Stimulated activated CD8-positive, alpha-beta memory T cell treated with anti-CD3 and anti-CD28 coated beads, Interleukin-12 subunit alpha, Interleukin-12 subunit beta, amount 100 ng/mL, for 24 hours (primary cell): Measurements from ENCODE around the gene HCN4.
"Not testable (repeated sequence)": the region's sequence is repeated elsewhere in the genome, so short reads cannot be mapped to it uniquely, and the experiment has no call there.

Experiments used
- DNase-seq: peaks from one replicate; pipeline ENCODE4 v3.0.0-alpha.2; 2020; ENCODE audit errors: extremely low read depth

Gene HCN4

GRCh38 chr15:73325191-73325861, 43.4 kb downstream of the HCN4 start:
- DNase-seq = no peak

- no peak for DNase-seq
Observed at GRCh38 chr15:73324496-73325170, 44.1 kb downstream of the HCN4 start.

DNA sequence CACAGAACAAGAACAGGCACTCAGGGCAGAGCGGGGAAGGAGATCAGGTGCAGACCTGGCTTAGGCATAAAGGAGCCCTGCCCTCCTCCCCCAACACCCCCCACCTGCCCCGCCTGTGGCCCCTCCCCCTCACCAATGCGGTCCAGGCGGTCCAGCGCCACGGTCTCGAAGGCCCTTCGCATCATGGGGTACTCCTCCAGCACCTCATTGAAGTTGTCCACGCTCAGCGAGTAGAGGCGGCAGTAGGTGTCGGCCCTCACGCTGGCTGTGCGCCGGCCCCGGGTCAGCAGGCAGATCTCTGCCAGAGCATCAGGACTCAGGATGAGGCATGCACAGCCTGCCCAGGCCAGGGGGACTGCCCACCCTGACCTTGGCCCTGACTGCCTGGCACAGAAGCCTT, 44.8 kb downstream of the HCN4 start:
- no peak for DNase-seq

- DNase-seq = no peak
Observed at GRCh38 chr15:73323374-73323955, 45.3 kb downstream of the HCN4 start.

GRCh38 chr15:73322665-73323373, 45.9 kb downstream of the HCN4 start:
- no peak for DNase-seq

DNA sequence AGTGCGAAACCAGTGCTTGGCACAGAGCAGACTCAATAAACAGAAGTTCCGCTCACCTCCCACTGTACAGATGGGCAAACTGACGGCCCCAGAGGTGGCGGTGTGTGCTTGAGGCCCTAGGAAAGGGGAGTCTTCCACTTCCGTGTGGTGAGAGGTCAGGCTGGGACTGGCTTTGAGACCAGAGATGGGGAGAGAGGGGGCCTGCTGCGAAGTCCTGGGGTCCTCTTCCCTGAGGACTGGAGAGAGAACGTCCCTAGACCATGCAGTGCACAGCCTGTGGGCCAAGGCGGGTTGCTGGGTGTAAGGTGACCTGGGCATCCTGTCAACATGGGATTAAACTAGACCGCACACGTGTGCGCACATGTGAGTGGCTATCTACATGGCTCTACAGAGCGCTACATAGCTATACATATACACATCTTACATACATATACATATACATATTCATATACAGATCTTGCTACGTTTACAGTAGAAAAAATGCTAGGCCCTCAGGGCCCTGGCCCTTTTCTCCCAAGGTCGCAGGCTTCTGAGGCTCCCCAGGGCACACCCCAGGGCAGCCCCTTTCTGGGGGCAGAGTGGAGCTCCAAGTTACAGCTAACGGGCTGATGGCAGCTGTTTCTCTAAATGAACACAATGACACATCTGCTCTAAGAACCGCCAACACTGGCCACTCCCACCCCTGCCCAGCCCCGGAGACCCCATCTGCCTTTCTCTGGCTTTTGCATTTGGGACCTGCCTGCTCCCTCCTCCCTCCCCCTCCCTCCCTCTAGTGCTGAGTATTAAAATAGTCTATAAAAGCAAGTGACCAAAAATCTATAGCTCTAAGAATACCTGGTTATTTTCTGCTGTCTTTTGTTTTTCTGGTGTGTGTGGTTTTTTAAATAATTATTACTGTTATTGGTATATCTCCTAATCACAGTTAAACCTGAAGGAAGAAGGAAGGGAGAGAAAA, 47.0 kb downstream of the HCN4 start:
- no peak for DNase-seq

- DNase-seq = no peak
Observed at GRCh38 chr15:73320619-73321180, 48.1 kb downstream of the HCN4 start.

DNA sequence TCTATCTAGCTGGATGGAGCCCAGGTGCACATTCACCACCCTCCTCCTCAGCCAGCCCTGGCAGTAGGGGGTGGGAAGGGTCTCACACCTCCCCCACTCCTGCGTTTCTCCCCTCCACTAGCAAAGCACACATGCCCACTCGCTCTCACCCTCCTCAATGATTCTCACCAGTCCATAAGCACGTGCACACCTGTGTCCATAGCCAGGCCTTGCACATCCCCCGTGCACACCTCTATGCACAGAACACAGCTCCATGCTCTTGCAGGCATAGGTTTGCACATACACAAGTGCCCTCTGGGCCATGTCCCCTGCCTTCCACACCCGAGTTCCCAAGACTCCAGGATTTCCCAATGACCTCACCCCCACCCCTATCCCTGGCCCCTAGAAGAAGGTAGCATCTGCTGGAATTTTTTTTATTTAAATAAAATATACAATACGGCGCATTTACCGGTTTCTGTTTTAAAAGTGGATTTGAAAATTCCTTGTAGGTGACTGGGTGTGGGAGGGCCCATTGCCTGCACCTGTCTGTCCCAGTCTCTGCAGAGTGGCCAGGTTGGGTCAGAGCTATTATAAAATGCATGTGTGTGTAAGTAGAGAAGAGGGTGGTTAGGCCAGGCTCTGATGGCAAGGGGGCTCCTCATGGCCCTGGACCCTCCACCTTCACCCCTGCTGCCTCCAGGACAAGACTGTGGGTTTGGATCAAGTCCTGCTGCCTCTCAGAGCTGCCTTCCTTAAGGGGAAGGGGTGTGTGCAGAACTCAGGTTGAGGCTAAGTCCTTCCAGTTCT, 49.1 kb downstream of the HCN4 start:
- DNase-seq = no peak

- no peak for DNase-seq
Observed at GRCh38 chr15:73318463-73319351, 50.1 kb downstream of the HCN4 start.

DNA sequence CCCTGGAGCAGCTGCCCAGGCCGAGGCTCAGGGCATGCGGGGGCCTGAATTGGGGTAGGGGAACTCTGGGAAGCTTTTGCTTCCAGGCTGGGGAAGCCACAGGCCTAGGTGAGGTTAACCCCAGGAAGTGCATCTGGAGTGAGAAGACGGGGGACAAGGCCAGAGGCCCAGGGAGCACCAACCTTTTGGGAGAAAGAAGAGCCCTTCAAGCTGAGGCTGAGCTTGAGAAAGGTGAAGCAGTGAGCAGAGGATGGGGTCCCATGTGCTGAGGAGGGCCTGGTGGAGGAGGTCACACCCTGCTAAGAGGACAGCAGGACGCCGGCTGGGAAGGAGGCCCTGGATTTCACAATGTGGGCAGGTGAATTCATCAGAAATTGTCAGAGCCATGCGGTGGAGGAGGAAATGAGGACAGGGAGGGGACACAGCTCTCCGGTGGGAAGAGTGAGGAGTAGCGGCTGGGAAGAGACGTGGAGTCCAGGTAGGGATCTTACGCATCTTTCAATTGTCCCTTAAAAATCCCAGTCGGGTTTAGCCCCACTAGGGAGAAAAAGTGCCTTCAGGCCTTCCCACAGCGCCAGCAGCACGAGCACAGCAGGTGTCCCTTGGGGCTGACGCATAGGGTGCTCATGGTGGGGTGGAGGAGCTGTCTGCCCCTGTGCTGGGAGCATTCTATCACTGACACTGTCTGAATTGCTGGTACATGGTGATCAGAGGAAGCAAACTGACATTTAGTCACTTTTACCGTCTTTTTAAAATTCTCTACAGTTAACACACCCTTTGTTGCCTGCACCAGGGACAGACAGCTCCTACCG, 50.9 kb downstream of the HCN4 start:
- no peak for DNase-seq

DNA sequence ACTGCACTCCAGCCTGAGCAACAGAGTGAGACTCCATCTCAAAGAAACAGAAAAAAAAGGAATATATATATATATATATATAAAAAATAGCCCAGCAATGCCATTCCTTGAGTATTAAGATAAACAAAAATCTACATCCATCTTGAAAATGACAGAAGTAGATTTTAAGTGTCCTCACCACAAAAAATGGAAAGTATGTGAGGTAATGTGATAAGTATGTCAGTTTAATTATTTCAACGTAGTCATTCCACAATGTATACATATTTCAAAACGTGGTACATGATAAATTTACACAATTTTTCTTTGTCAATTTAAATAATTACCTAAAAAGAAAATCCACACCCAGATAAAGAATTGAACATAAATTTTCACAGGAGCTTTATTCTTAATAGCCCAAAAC, 54.9 kb downstream of the HCN4 start:
- no peak for DNase-seq

GRCh38 chr15:73308305-73308704, 60.5 kb downstream of the HCN4 start:
- no peak for DNase-seq

DNA sequence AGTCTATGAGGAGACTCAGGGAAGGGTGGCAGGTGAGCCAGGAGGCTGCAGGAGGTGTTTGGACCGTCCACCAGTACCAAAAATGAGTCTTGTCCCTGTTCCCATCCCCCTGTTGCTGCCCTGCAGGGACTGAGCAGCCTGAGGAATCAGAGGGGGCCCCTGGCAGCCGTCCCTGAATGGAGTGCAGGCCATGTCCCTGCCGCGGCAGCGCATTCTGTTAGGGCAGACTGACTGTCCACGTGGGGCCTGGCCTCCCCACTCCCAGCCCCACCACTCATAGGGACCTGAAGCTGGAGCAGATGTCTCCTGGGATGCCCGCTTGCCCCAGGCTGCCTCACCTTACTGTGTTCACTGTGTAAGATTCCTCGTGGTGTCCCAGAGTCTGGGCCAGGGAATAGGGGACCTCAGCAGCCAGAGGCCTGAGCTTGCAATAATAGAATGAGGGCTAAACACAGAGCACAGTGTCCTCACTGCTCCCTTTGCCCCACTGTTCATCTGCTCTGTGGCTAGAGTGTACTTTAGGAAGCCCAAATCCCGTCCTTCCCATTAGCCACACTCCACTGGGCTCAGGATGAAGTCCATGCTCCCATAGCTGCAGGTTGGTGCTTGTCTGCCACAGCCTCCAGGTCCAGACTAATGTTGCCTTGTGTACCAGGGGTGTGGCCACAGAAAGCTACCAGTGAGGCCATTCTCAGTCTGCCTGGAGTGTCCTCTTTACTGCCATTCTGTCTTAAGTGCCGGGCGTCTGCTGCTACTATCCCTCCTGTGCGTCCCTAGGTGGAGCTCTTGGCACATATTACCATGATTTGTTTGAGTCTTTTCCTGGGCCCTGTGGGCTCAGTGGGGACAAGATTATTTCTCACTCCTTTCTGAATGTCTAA, 63.2 kb downstream of the HCN4 start:
- DNase-seq = no peak

DNA sequence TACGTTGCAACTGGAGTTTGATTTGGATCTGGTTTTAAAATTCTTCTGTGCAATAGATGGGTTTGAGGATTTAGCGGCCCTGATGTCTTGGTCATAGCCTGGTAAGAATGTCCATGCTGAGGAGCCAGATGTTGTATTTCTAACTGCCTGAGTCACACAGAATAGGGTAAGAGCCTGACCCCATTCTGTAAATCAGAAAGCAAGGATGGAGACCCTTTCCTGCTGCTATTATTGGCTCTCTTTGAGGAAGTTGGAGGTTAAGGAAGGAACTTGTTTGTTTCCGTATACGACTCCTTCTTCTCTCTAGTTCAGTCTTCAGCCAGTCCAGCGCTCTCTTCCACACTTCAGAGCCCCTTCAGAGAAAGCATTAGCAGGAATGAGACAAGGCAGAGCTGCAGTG, 65.1 kb downstream of the HCN4 start:
- no peak for DNase-seq

DNA sequence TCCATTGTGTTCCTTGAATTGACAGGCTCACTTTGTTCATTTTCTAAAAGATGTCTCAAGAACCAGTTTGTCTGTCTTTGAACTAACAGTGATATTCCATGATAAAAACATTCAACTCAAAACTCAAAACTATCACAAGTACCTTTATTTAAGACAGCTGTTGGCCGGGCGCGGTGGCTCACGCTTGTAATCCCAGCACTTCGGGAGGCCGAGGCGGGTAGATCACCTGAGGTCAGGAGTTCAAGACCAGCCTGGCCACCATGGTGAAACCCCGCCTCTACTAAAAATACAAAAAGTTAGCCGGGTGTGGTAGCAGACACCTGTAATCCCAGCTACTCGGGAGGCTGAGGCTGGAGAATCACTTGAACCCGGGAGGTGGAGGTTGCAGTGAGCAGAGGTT, 68.5 kb downstream of the HCN4 start:
- not testable (repeated sequence) for DNase-seq

DNA sequence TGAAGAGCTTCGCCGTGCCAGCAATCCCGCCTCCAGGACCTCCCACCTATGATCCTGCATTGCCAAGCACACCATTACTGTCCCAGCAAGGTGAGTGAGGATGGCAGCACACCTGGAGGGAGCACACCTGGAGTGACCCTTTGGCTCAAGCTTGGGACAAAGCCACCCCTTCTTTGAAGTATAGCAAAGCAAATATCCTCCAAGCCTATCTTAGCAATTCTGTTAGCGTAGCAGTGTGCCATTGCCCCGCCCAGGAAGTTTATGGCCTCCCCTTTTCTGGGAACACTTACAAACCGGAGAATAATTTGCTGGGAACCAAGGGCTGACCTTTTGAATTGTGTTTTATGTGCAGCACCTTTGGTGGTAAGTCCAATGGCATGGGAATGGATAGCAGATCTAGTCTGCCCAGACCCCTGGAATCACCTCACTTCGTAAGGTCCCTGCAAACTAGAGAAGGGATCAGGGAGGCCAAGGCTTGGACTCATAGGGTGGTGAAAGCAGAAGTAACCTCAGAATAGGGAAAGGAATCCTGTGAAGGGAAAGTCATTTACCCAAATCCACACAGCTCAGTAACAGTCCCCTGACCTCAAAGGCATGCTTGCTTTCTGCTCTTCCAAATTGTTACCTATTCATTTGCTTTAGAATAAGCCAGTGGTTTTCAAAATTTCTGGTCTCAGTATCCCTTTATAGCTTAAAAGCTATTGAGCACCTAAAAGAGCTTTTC, 70.1 kb downstream of the HCN4 start:
- no peak for DNase-seq
